WI38 (cell line): ENCODE measurements around the gene HCFC1R1.

Experiments used
- H3K4me3 ChIP-seq: 2 replicates; pipeline ENCODE4 v1.5.1; 2011; ENCODE audit warnings: low read depth, mild to moderate bottlenecking, control low read depth, low read length
- CTCF ChIP-seq: IDR thresholded peaks from 2 replicates; pipeline ENCODE4 v1.5.1; 2012; ENCODE audit warnings: low read depth, mild to moderate bottlenecking, control low read depth, low read length

The HCFC1R1 gene

GRCh38 chr16:3012828-3013420 lies 10.8 kb downstream of the HCFC1R1 start, which contains the start of gene CLDN9:
TSS of gene CLDN9 (plus strand) at chr16:3012923. CDS start at chr16:3013363, 440 bp downstream.
- H3K4me3 ChIP-seq = no peak within 1 kb of the TSS
- TF ChIP-seq CTCF = no peak

GRCh38 chr16:3012246-3012645 lies 11.5 kb downstream of the HCFC1R1 start:
- no peak for TF ChIP-seq CTCF
- H3K4me3 ChIP-seq = no peak overlapping the region

GRCh38 chr16:3010510-3010909 lies 13.2 kb downstream of the HCFC1R1 start:
- TF ChIP-seq CTCF = no peak
- H3K4me3 ChIP-seq = no peak overlapping the region

- H3K4me3 ChIP-seq = no peak overlapping the region
- no peak for TF ChIP-seq CTCF
Observed at GRCh38 chr16:3009568-3010390, 14.0 kb downstream of the HCFC1R1 start.

GRCh38 chr16:3008690-3009037 lies 15.1 kb downstream of the HCFC1R1 start:
- no peak overlapping the region for H3K4me3 ChIP-seq
- TF ChIP-seq CTCF = no peak

- H3K4me3 ChIP-seq = no peak overlapping the region
Observed at GRCh38 chr16:3007957-3008689, 15.6 kb downstream of the HCFC1R1 start.

More at GRCh38 chr16:3007957-3008689, 15.6 kb downstream of the HCFC1R1 start:
- no peak for TF ChIP-seq CTCF
